GM19023 (cell line): ENCODE data around the gene PRLH.

Experiments
- ATAC-seq: cut with Tn5 transposase; IDR thresholded peaks from one replicate; pipeline ENCODE4 v1.9.1; 2021; ENCODE audit warnings: mild to moderate bottlenecking, moderate library complexity; ENCODE audit not compliant: unreplicated experiment

The PRLH gene

DNA sequence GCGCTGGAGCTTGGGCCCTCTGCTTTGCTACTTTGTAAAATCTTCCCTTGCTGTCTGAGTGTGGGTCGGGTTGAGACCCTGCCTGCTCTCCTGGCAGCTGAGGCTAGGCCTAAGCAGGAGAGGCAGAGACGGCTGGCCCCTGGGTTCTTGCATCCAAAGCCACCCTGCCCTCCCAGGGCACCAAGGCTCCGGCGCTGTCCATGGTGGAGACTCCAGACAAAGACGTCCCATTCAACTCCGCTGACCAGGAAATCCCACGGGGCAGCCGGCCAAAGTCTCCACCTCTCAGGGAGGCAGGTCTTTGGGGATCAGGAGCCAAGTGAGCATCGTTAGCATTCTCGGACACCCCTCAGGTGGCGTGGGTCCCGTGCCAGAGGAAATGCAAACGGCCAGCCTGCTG, 2.6 kb upstream of the PRLH start:
- no peak for ATAC-seq

DNA sequence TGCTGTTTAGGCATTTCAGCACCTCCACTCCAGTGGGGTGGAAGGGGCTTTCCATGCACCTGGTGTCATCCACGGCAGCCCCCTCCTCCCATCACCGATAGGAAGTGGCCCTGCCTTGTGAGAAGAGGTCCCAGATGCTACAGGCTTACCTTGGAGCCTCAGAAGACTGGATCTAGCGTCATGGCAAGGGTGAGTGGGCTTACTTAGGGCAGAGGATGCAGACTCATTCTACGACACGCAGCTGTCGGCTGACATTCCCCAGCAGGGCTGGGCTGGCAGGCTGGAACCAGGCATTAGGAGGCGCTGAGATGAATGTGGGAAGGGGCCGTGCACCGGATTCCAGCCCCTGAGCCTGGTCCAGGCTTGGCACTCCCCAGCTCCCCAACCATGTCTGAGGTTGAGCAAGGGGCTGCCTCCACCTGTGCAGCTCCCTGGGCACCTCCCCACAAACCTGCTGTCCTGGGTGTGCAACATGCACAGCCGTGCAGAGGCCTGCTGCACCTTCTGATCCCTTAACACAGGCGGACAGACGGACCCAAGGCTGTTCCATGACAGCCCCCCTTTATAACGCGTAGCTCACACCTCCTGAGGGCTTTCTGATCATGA, 1.7 kb upstream of the PRLH start:
- ATAC-seq: no peak

DNA sequence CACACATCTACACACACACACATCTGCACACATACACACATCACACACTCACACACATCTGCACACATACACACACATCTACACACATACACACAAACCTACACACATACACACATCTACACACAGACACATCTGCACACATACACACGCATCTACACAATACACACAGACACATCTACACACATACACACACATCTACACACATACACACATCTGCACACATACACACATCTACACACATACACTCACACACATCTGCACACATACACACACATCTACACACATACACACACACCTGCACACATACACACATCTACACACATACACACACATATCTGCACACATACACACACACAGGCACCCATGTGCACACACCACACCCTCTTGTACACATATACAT, 400 bp upstream of the PRLH start:
- no peak for ATAC-seq

DNA sequence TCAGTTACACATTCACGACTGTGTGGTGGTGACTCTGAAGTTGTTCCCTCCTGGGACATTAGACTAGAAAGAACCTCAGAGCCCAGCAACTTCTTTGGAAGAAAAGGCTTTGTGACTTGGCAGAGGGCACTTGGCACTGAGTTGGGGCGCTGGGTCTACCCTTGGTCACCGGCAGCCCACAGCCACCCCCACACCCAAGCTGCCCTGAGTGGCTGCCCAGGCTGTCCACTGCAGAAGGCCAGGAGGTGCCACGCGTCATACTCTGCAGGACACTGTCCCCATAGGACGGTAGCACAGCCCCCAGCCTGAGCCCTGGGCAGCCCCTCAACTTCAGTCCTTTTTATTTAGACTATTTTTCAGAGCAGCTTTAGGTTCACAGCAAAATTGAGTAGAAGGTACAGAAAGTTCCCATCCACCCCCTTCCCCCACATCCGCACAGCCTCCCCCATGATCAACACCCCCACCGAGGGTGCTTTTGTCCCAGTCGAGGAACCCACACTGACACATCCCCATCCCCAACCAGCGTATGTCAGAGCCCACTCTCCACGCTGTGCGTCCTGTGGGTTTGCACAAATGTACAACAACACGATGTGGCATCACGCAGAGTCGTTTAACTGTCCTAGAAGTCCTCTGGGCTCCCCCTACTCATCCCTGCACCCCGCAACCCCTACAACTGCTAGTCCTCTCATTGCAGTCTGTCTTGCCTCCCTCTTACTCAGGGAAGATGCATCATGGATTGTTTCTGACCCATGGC, 1.1 kb downstream of the PRLH start:
- no peak for ATAC-seq

DNA sequence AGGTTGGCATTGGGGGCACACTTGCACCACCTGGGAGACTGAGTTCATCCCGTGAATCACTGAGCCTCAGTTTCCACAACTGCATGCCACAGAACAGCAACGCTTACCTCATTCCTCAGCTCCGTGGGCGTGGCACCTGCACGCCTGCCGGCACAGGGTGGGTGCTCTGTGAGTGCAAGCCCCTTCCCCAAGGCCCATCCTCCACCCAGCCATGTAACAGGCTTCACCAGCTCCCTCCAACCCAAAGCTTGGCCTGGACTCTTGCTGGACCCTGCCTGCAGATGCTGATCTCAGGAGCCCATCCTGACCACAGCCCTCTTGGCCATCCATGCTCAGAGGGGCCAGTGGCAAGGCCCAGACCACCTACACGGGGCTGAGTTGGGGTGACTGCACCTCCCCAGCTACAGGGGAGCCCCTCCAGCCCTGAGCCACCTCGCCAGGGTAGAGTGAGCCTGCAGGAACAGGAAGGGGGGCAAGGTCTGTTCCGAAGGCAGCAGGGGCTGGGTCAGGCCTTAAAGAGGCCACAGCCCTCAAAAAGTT, 1.8 kb downstream of the PRLH start:
- ATAC-seq: no peak

DNA sequence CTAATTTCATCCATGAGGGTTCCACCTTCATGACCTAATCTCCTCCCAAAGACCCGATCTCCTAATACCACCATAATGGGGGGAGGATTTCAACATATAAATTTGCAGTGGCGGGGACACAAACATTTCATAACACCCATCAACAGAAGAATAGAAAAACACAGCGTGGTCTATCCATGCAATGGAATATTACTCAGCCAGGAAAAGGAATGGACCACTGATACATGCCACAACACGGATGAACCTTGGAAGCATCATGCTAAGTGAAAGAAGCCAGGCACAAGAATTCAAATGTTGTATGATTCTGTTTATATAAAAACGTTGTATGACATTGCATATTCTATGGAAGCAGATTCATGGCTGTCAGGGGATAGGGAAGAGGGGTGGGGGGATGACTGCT, 2.7 kb downstream of the PRLH start:
- ATAC-seq: no peak

DNA sequence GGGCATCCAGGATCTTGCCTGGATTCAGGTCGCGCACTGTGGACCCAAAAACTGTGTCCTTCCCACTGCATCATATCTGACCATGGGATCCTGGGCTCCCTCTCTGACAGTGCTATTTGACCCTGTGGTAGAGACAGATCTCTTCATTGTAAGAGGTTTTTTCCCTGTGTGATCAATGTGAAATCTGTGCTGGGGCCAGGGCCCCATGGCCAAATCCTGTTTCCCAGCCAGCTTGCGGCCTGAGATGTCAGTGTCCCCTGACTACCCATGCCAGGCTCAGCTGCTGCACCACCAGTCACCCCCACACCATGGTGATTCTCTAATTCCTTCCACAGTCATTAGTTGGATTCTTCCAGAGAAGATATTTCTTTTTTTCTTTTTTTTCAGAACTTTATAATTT, 3.5 kb downstream of the PRLH start:
- no peak for ATAC-seq

DNA sequence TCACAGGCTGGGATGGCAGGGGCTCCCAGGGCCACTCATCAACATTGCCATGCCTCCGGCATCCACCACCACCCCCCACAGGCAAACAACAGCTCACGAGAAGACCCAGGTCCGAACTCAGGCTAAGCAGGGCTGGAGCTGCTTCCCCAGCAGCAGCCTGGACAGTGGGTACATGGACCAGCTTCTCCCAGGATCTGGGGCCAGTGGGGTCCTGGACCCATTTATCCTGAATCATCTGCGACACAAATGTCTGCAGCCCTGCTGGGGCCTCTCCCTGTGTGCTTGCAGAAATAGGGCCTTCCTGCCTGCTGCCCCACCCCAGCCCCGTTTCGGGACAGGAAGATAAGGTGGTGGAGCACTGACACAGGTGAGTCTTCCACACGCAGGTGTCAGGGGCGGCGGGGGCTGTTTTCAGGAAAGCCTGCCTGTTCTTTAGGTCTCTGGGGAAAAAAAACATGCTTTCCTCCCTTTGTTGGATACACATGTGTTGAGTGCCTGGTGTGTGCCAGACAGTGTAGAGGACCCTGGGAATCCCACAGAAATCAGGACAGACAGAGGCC, 4.5 kb downstream of the PRLH start:
- ATAC-seq: no peak

DNA sequence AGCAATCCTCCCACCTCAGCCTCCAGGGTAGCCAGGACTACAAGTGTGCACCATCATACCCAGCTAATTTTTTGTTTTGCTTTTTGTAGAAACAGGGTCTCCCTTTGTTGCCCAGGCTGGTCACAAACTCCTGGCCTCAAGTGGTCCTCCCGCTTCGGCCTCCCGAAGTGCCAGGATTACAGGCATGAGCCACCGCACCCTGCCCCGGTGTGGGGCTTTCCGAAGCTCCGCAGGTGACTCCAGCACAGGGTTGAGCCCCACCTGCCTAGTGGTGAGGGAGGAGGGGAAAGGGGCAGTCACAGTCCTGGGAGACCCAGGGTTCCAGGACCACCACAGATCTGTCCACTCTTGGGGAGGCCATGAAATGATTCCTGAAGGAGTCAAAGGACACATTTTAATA, 5.2 kb downstream of the PRLH start:
- ATAC-seq: no peak

DNA sequence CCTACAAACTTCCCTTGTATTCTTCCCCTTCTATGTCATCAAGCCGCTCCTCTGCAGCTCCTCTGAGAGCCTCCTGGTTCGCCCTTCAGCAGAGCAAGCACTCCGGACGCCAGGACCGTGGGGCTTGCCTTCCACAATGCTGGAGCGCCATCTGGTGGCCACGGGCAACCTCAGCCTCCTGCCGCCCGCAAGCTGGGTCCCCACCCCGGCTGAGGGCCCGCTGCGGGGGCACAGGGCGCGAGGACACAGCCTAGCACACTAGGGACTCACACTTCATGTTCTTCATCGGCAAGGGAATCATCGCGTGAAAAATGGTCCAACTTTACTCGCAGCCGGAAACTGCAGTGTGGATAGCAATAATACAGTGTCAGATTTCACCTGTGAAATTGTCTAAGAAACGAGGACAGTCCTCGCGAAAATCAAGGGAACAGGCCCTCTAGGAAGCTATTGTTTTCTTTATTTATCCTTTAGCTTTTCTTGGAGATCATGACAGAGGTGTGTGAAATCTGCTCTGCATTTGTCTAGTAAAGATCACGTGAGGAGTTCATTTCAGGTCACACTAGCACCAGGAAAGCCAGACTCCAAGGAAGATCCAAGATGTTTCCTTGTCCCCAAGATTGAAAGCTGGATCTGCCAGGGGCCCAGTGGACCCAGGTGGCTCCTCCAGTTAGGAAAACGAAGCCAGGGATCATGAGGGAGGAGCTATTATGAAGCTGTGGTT, 5.8 kb downstream of the PRLH start:
- ATAC-seq: peak; percentile 74

DNA sequence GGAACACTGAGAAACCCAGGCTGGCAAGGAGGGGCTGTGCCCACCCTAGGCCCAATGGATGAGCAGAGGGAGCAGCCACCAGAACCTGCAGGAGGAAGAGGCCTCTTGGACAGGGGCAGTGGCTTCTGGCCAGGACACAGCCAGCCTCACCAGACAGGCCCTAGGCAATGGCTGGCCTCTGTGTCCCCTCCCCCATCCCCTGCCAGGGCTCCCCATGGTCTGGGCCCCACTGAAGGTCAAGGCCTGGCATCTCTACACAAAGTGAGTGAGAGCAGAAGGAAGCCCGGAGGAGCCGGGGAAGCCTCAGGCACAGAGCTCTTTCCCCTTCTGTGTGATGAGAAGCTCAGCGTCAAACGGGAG, 6.3 kb downstream of the PRLH start:
- ATAC-seq: no peak

DNA sequence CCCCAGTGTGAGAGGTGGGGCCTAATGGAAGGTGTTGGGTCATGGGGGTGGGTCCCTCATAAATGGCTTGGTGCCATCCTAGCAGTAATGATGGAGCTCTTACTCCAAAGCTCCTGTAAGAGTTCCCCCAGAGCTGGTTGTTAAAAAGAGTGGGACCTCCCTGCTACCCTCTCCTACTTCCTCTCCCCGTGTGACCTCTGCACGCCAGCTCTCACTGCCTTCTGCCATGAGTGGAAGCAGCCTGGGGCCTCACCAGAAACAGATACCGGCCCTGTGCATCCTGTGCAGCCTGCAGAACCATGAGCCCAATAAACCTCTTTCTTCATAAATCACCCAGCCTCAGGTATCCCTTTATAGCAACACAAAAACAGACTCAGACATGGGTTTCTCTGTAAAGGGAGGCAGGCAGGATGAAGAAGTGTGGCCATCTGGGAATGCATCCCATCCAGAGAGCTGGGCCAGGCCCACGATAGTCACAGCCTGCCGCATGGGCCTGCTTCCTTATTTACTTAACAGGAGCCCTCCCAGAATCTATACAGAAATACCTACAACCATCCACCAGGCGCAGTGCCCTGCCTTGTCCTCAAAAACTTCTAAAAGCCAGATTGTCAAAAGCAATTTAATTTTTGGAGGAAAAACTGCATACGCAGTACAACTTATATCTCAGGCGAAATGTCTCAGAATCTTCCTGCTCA, 7.5 kb downstream of the PRLH start:
- no peak for ATAC-seq

DNA sequence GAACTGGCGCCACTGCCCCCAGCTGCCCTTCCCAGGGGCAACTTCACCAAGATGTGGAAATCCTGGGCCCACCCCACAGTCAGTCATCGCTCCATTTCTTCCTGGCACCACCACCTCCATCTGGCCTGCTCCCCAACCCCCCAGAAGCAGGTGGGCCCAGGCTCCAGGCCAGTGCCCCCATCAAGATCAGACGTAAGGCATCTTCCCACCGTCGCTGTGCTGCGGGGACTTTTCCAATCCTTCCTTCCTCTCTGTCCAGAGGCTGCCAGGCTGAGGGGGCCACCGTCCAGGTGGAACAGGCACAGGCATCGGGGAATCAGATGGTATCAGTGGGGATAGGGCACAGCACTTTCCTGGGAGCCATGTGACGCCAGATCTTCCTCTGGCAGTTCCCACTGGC, 8.1 kb downstream of the PRLH start:
- no peak for ATAC-seq

DNA sequence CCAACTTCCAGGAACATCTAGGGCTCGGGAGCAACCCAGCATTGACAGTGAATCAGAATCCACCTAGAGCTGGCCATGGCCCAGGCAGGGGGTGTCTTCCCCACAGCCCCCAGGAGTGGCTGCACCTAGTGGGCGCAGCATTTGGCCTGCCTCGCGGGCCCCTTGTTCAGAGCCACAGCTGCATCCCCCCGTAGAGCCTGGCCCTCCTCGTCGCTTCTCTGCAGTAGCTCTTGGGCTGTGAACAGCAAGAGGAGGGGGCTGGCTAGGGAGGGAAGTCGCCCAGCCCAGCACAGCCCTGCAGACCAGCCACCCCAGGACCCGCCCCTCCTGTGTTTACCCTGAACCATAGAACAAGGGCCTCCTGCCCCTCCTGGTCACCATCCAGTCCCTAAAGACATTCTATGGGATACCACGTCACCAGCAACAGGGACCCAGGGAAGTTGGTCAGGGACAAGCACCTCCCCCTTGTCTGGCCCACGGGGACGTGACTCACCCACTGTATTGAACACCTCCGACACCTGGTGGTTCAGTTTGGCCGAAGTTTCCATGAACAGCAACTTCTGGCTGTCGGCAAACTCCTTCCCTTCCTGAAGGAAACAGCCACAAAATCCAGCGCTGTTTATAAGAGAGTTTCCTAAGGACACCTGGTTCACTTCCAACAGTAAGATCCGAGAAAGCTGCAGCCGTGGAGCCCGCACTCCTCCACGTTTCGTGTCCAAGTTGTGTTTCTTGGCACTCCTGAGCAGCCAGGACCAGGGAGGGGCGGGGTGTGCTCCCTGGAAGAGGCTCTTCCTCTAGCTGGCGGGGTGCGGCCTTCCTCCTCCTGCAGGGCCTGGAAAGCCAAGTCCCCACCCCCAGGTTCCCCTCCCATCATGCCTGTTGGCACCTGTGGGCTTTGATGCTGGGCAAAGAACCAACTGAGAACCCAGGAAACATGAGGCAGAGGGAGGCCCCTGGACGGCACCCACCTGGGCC, 8.8 kb downstream of the PRLH start:
- no peak for ATAC-seq

DNA sequence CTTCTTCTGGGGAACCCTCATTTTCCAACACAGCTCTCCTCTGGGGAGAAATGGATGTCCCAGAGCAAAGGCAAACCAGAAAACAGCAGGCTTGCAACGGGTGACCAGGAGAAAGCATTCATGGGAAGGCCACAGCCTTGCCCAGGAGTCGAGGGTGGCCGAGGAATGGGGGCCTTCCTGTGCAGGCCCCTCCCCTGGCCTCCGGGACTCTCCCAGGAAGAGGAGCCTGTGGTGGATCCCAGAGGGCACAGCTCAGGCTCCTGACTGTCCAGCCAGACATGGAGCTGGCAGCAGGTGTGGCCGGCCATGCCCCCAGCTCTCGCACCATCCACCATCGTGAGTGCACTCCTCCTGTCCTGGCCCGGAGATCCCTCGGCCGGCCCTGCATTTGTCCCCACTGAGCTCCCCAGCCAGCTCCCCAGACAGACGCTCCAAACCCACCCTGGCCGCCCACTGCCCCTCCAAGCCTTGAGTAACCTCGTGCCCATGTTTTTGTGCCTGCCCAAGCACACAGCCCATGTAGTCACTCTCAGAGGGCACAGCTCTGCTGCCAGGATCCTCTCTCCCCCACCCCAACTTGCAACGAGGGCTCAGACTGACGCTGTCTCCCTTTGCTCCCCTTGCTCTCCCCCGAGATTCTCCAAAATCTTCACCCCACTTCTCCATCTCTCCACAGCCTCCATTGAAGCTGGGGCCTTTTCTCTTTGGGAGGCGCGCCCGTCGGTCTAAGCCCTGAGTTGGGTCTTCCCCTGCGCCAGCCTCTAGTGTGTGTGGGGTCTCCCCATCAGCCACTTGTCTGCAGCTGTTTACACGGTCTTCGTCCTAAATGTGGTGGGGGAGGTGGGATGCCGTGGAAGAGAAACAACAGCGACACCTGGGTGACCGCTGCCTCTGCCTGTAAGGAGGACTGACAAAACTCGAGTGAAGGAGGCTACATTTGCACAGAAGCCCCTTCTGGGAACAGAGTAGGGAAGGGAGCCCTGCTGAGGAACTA, 9.8 kb downstream of the PRLH start:
- ATAC-seq: no peak

DNA sequence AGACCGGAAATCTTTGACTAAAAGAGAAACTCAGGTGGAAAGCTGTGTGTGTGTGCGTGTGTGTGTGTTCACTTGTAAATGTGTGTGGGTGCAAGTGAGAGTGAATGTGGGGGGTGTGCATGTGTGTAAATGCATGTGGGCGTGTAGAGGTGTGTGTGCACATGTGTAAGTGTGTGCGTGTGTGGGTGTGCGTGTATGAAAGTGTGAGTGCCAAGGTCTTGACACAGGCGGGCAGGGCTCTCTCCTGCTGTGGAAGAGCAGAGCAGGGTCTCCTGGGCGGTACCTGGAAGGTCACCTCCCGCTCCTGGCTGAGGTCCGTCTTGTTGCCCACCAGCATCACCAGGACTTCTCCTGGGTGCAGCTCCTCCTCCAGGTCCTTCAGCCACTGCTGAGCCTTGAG, 10.6 kb downstream of the PRLH start:
- no peak for ATAC-seq

DNA sequence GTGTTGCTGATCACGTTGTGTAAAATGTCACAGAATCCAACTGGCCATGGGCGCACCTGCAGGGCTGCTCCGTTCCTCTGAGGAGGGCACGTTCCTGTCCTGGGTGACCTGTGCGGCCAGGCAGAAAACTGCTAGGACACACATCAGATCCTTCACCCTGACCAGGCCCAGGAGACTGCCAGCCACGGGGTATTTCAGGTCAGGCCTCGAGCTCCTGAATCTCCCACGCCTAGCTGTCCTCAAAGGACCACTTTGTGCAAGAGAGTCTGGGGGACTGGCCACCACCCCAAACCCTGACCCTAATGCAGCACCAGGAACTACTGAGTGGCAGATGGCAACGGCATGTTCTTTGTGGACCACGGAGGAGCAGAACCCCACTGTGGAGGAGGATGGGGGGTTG, 11.1 kb downstream of the PRLH start:
- ATAC-seq: no peak

DNA sequence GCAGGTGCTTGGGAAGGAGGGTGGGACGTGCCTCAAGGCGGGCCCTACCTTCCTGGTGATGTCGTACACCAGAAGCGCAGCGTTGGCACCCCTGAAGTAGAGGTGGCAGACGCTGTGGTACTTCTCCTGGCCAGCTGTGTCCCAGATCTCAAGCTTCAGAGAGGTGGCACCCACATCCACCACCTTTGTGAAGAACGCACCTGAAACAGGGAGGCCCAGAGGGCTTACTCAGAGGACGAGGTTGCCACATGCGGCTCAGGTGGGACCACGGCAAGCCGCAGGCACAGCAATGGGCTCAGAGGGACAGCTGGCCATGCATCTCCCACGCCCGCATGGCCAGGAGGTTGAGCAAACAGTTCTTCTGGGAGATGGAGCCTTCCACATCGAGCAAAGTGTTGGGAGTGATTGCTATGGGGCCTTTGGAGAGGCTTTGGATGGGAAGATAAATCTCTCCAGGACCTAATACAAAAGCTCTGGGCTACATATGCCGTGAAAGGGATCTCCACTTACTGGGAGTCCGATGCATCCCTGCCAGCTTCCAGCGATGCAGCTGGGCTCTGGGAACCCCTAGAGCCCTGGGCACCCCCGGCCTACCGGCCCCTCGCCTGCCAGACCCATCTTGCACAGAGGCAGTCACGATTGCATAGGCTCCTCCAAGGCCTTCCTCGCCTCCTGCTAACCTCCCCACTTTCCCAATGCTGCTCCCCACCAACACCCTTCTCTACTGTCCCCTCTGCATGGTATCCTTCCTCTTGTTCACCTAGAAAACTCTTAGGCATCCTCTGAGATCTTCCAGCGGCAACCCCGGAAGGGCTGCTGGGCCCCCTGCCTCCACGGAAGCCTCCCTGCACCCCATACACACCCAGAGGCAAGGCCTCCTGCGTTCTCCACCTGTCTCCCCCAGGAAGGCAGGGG, 11.8 kb downstream of the PRLH start:
- no peak for ATAC-seq
